Spleen (tissue), 7 donors: Measurements from ENCODE around the gene KCNQ1.

ENCODE experiments used
- POLR2A ChIP-seq, 3 donors: fragments of 450-650 bp; IDR thresholded peaks; one replicate each; pipeline ENCODE4 v1.5.1; 2017; ENCODE audit warnings: antibody characterized with exemption in 3 of 3, mild to moderate bottlenecking in 1 of 3
- POLR2AphosphoS5 ChIP-seq, 3 donors: sonication (generic); formaldehyde crosslinking; IDR thresholded peaks; one replicate each; pipeline ENCODE4 v1.5.1; 2017; ENCODE audit warnings: antibody characterized with exemption in 3 of 3
- TF ChIP-seq, protein P1 (sequence below), 11 experiments: fragments of 200-600 bp in 7 of 11; fragments of 450-650 bp in 4 of 11; sonication (generic) in 4 of 11; IDR thresholded peaks in 8 of 11; conservative IDR thresholded peaks in 3 of 11; 1 replicate in 7 of 11; 2 replicates in 4 of 11; pipeline versions ENCODE4 v1.4.0 to v1.8.0; 2016 to 2021; ENCODE audit warnings: antibody characterized with exemption in 11 of 11, inconsistent platforms in 4 of 11, mild to moderate bottlenecking in 1 of 11
- donor health status: DM: no; HTN: no; CAD: no; lungs with moderate emphysema.
- donor health status: DM: no; HTN: no; CAD: no.
- donor health status: DM: no; HTN: no; CAD: no.

- TF ChIP-seq, protein P1, sequence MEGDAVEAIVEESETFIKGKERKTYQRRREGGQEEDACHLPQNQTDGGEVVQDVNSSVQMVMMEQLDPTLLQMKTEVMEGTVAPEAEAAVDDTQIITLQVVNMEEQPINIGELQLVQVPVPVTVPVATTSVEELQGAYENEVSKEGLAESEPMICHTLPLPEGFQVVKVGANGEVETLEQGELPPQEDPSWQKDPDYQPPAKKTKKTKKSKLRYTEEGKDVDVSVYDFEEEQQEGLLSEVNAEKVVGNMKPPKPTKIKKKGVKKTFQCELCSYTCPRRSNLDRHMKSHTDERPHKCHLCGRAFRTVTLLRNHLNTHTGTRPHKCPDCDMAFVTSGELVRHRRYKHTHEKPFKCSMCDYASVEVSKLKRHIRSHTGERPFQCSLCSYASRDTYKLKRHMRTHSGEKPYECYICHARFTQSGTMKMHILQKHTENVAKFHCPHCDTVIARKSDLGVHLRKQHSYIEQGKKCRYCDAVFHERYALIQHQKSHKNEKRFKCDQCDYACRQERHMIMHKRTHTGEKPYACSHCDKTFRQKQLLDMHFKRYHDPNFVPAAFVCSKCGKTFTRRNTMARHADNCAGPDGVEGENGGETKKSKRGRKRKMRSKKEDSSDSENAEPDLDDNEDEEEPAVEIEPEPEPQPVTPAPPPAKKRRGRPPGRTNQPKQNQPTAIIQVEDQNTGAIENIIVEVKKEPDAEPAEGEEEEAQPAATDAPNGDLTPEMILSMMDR (IDR thresholded peaks at IDR 0.05 in 8 of 11, conservative IDR thresholded peaks at IDR 0.05 in 3 of 11) = no peak
- TF ChIP-seq POLR2A (IDR thresholded peaks at IDR 0.05) (no peak), POLR2AphosphoS5 (IDR thresholded peaks at IDR 0.05) (no peak)
These were observed 409.3 kb downstream of the KCNQ1 start for GRCh38 chr11:2853997-2854560.
